ENCODE measurements around the gene GPR31. TPM values are rescaled to one million over a fixed set of nuclear protein-coding genes. Genes with fewer than 3 reads are reported as not detected.
"Not testable (repeated sequence)": the region's sequence is repeated elsewhere in the genome, so short reads cannot be mapped to it uniquely, and the experiment has no call there.

The GPR31 gene
- polyA plus RNA-seq, 1 experiment: not detected

DNA sequence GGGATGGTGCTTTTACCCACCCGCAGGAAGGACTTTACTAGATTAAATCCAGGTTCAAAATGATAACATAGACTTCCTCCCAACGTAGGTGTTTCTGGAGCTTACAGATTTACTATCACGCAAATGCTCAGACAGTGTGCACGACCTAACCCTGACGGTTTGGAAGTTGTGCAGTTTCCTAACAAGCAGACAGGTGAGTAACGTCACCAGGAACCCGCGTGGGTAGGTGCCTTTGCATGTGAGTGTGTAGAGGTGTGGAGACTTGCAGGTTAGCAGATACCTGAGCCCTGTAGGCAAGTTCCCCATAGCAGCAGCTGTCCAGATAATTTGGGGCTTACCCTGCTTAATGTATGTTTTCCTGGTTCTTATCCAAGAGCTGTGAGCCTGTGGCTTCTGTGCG, 29.5 kb upstream of the GPR31 start:
- H3K36me3 ChIP-seq (ENCODE audit: control insufficient read depth, insufficient read depth, low read length); H3K4me3 ChIP-seq (ENCODE audit: low read depth, low read length); H3K27me3 ChIP-seq (ENCODE audit: control insufficient read depth, insufficient read depth, low read length); CTCF ChIA-PET; DNase-seq (ENCODE audit: low read depth); POLR2A ChIA-PET: not testable (repeated sequence)

- DNase-seq (ENCODE audit: low read depth); POLR2A ChIA-PET; CTCF ChIA-PET; H3K27me3 ChIP-seq (ENCODE audit: control insufficient read depth, insufficient read depth, low read length); H3K36me3 ChIP-seq (ENCODE audit: control insufficient read depth, insufficient read depth, low read length); H3K4me3 ChIP-seq (ENCODE audit: low read depth, low read length): not testable (repeated sequence)
Observed at GRCh38 chr6:167185101-167185500, 27.3 kb upstream of the GPR31 start.

DNA sequence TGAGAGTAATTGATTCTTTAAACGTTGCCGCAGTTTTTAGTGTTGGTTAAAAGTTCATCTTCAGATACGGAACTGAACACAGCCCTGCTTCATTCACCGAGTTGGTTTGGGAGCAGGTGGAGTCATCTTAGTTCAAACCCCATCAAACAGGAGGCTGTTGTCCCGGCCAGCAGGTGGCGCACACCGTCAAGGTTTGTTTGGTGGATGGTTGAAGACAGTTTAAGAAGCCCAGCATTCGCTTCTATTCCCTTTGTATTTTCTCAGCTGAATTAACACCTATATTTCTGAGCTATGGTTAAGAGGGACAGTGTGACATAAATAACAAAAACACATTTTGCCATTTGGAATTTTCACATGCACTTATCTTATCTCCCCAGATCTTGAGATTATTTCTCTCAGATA, 25.1 kb upstream of the GPR31 start:
- POLR2A ChIA-PET; H3K4me3 ChIP-seq (ENCODE audit: low read depth, low read length); H3K36me3 ChIP-seq (ENCODE audit: control insufficient read depth, insufficient read depth, low read length); DNase-seq (ENCODE audit: low read depth); CTCF ChIA-PET; H3K27me3 ChIP-seq (ENCODE audit: control insufficient read depth, insufficient read depth, low read length): not testable (repeated sequence)

- DNase-seq (ENCODE audit: low read depth); H3K4me3 ChIP-seq (ENCODE audit: low read depth, low read length); POLR2A ChIA-PET; H3K36me3 ChIP-seq (ENCODE audit: control insufficient read depth, insufficient read depth, low read length); CTCF ChIA-PET; H3K27me3 ChIP-seq (ENCODE audit: control insufficient read depth, insufficient read depth, low read length): not testable (repeated sequence)
Observed at GRCh38 chr6:167181351-167181750, 23.6 kb upstream of the GPR31 start.

- CTCF ChIA-PET; POLR2A ChIA-PET; H3K4me3 ChIP-seq (ENCODE audit: low read depth, low read length); H3K27me3 ChIP-seq (ENCODE audit: control insufficient read depth, insufficient read depth, low read length); H3K36me3 ChIP-seq (ENCODE audit: control insufficient read depth, insufficient read depth, low read length); DNase-seq (ENCODE audit: low read depth): not testable (repeated sequence)
Observed at GRCh38 chr6:167180086-167180485, 22.3 kb upstream of the GPR31 start.

DNA sequence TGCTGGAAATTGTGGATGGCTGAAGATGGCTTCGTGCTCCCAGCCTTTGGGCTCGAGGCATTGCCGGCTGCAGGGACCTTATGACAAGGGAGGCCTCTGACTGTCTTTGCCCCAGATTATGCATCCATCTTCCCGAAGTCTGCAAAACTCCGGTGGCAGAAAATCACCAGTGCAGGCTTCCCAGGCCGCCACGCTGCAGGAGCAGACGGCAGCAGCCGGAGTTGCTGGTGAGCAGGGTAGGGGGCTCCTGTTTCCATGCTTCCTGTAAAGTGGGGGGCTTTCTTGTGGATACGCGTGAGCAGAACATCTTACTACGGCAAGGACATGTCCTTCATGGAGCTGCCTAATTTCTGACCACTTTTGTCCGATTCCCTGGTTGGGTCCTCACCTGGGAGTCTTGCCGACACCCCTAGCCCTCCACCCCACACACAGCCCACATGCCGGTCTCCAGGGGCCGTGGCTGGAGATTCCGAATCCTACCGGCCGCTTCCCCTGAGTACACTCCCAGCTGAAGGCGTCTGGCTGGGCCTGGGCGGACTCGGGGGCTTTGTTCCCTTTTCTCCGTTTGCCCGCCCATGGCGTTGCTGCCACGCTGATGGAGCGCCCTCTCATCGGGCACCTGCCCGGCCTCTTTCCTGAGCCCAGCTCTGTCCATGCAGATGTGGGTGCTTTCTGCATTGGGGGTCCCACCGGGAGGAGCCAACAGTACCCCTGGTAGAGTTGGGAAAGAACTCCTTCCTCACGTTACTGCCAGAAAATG, 21.3 kb upstream of the GPR31 start:
- H3K36me3 ChIP-seq (ENCODE audit: control insufficient read depth, insufficient read depth, low read length); CTCF ChIA-PET; H3K4me3 ChIP-seq (ENCODE audit: low read depth, low read length); POLR2A ChIA-PET; DNase-seq (ENCODE audit: low read depth); H3K27me3 ChIP-seq (ENCODE audit: control insufficient read depth, insufficient read depth, low read length): not testable (repeated sequence)

DNA sequence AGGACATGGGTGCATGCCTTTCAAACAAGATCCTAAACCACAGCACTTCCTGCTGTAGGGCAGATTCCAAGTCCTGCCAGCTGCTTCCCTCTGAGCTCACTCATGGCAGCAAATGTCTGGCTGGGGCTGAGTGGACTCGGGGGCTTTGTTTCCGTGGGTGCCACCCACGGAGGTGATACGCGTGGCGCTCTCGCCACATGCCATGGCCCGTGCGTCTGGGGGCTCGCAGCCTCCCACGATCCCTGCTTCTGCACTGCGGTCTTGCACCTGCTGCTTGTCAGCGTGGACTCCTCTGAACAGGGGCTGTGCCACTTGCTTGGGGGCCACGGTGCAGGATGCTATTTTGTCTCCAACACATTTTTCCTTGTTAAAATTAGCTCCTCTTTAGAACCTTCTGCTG, 19.5 kb upstream of the GPR31 start:
- POLR2A ChIA-PET; DNase-seq (ENCODE audit: low read depth); CTCF ChIA-PET; H3K4me3 ChIP-seq (ENCODE audit: low read depth, low read length); H3K27me3 ChIP-seq (ENCODE audit: control insufficient read depth, insufficient read depth, low read length); H3K36me3 ChIP-seq (ENCODE audit: control insufficient read depth, insufficient read depth, low read length): not testable (repeated sequence)

DNA sequence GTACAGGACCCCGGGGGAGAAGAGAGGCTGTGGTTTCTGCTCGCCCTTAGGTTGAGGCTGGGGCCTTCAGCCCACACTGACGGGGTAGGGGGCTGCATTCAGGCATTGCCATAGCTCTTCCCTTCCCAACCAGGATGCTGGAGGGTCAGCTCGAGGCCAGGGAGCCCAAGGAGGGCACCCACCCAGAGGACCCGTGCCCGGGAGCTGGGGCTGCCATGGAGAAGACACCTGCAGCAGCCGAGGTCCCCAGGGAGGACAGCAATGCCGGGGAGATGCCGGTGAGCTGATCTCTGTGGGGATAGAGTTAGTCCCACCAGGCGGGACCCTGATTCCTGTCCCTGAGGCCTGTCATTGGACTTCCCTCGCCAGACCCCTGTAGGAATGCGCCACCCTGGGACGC, 14.2 kb upstream of the GPR31 start:
- H3K27me3 ChIP-seq (ENCODE audit: control insufficient read depth, insufficient read depth, low read length); CTCF ChIA-PET; POLR2A ChIA-PET; H3K36me3 ChIP-seq (ENCODE audit: control insufficient read depth, insufficient read depth, low read length); DNase-seq (ENCODE audit: low read depth); H3K4me3 ChIP-seq (ENCODE audit: low read depth, low read length): not testable (repeated sequence)

- H3K4me3 ChIP-seq (ENCODE audit: low read depth, low read length); DNase-seq (ENCODE audit: low read depth); H3K27me3 ChIP-seq (ENCODE audit: control insufficient read depth, insufficient read depth, low read length); H3K36me3 ChIP-seq (ENCODE audit: control insufficient read depth, insufficient read depth, low read length); POLR2A ChIA-PET; CTCF ChIA-PET: not testable (repeated sequence)
Observed at GRCh38 chr6:167171300-167171699, 13.5 kb upstream of the GPR31 start.

DNA sequence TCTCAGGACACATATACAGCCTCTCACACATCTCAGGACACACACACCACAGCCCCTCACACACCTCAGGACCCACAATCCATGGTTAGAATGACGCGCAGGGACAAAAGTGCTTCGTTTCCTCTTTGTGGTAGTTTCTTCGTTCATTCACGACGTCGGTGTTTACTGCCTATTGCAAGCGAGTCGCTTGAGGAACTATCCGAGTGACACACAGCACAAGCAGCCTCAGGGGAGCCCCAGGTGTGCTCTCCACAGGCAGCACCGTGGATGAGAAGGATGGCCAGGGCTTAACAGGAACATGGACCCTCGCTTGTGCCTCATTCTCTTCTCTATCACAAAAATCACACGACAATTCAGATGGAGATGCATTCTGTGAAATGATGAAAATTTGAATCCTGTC, 12.1 kb upstream of the GPR31 start:
- H3K4me3 ChIP-seq (ENCODE audit: low read depth, low read length); H3K36me3 ChIP-seq (ENCODE audit: control insufficient read depth, insufficient read depth, low read length); POLR2A ChIA-PET; DNase-seq (ENCODE audit: low read depth); H3K27me3 ChIP-seq (ENCODE audit: control insufficient read depth, insufficient read depth, low read length); CTCF ChIA-PET: not testable (repeated sequence)

GRCh38 chr6:167168296-167168695, 10.5 kb upstream of the GPR31 start:
- DNase-seq (ENCODE audit: low read depth); H3K27me3 ChIP-seq (ENCODE audit: control insufficient read depth, insufficient read depth, low read length); CTCF ChIA-PET; H3K4me3 ChIP-seq (ENCODE audit: low read depth, low read length); H3K36me3 ChIP-seq (ENCODE audit: control insufficient read depth, insufficient read depth, low read length); POLR2A ChIA-PET: not testable (repeated sequence)

GRCh38 chr6:167167699-167168098, 9.9 kb upstream of the GPR31 start:
- CTCF ChIA-PET; H3K27me3 ChIP-seq (ENCODE audit: control insufficient read depth, insufficient read depth, low read length); POLR2A ChIA-PET; H3K36me3 ChIP-seq (ENCODE audit: control insufficient read depth, insufficient read depth, low read length); DNase-seq (ENCODE audit: low read depth); H3K4me3 ChIP-seq (ENCODE audit: low read depth, low read length): not testable (repeated sequence)
